Ectodermal cell (in vitro differentiated cells): Measurements from ENCODE around the gene STK40.
A peak's percentile ranks its signal among the peaks of the same experiment; 100 is the strongest.

Source experiments
- H3K27ac ChIP-seq: 2 replicates; pipeline ENCODE4 v1.7.0; 2013; ENCODE audit warnings: mild to moderate bottlenecking, low read depth, low read length; ENCODE audit not compliant: insufficient read depth, poor library complexity, severe bottlenecking
- H3K27me3 ChIP-seq: 2 replicates; pipeline ENCODE4 v1.7.0; 2013; ENCODE audit warnings: mild to moderate bottlenecking, low read length; ENCODE audit not compliant: insufficient read depth, control insufficient read depth, poor library complexity, severe bottlenecking
- H3K36me3 ChIP-seq: one replicate; pipeline ENCODE4 v1.7.0; 2013; ENCODE audit warnings: low read length; ENCODE audit not compliant: control insufficient read depth, insufficient read depth
- H3K4me1 ChIP-seq: one replicate; pipeline ENCODE4 v1.7.0; 2013; ENCODE audit warnings: low read length; ENCODE audit not compliant: control insufficient read depth, insufficient read depth
- H3K4me3 ChIP-seq: 2 replicates; pipeline ENCODE4 v1.7.0; 2013; ENCODE audit warnings: low read depth, low read length, control low read depth; ENCODE audit not compliant: insufficient read depth
- H3K9me3 ChIP-seq: 2 replicates; pipeline ENCODE4 v1.7.0; 2013; ENCODE audit warnings: mild to moderate bottlenecking, low read length, moderate library complexity; ENCODE audit not compliant: control insufficient read depth
- WGBS, 2 experiments: methylation state at CpG; one replicate each; pipeline ENCODE4 v1.1.7; 2013; ENCODE audit warnings: missing lambda C conversion rate in 2 of 2; 5-methylcytosine and 5-hydroxymethylcytosine counted together

STK40 gene

GRCh38 chr1:36329817-36330216, 55.9 kb downstream of the STK40 start:
- Histone ChIP-seq H3K4me1 (peaks cover 7% of the 10 kb centered on the region), H3K27me3 (peaks cover 5% of the 10 kb centered on the region), H3K36me3 (no peaks in the 10 kb centered on the region), H3K9me3 (no peaks in the 10 kb centered on the region), H3K27ac (no peak overlapping the region), H3K4me3 (no peak overlapping the region)
- WGBS, 2 experiments, result 92 to 94% methylated on average over 9 of the region's 9 CpGs

GRCh38 chr1:36328713-36329112, 57.0 kb downstream of the STK40 start:
- H3K27me3 ChIP-seq, result peaks cover 16% of the 10 kb centered on the region
- H3K4me3 ChIP-seq, result no peak overlapping the region
- 91 to 93% methylated on average over 6 of the region's 6 CpGs for WGBS, 2 experiments
- H3K9me3 ChIP-seq, result no peaks in the 10 kb centered on the region
- H3K36me3 ChIP-seq, result no peaks in the 10 kb centered on the region
- H3K4me1 ChIP-seq, result peaks cover 16% of the 10 kb centered on the region
- no peak overlapping the region for H3K27ac ChIP-seq

GRCh38 chr1:36328088-36328480, 57.6 kb downstream of the STK40 start:
- Histone ChIP-seq H3K27me3 (peaks cover 22% of the 10 kb centered on the region), H3K4me1 (peaks cover 16% of the 10 kb centered on the region), H3K4me3 (no peak overlapping the region), H3K36me3 (no peaks in the 10 kb centered on the region), H3K27ac (no peak overlapping the region), H3K9me3 (no peaks in the 10 kb centered on the region)
- WGBS, 2 experiments, result 88 to 89% methylated on average over 6 of the region's 6 CpGs

GRCh38 chr1:36327421-36328087, 58.2 kb downstream of the STK40 start:
- Histone ChIP-seq H3K4me1 (peaks cover 16% of the 10 kb centered on the region), H3K36me3 (no peaks in the 10 kb centered on the region), H3K4me3 (no peak overlapping the region), H3K27ac (no peak overlapping the region), H3K27me3 (peaks cover 27% of the 10 kb centered on the region), H3K9me3 (no peaks in the 10 kb centered on the region)
- 91 to 93% methylated on average over 9 of the region's 9 CpGs for WGBS, 2 experiments

GRCh38 chr1:36326499-36326898, 59.2 kb downstream of the STK40 start:
- H3K27ac ChIP-seq, result no peak overlapping the region
- H3K9me3 ChIP-seq, result no peaks in the 10 kb centered on the region
- H3K27me3 ChIP-seq, result peaks cover 34% of the 10 kb centered on the region
- H3K36me3 ChIP-seq, result no peaks in the 10 kb centered on the region
- WGBS, 2 experiments, result 90 to 94% methylated on average over 6 of the region's 6 CpGs
- no peak overlapping the region for H3K4me3 ChIP-seq
- H3K4me1 ChIP-seq, result peaks cover 22% of the 10 kb centered on the region

- peaks cover 56% of the 10 kb centered on the region for H3K27me3 ChIP-seq
Observed at GRCh38 chr1:36324353-36324703, 61.4 kb downstream of the STK40 start.

GRCh38 chr1:36323636-36324352, 61.9 kb downstream of the STK40 start, which contains the start of gene EVA1B:
EVA1B (minus strand) TSS chr1:36323645; CDS start chr1:36323037, 608 bp downstream.
- no peak within 1 kb of the TSS for H3K27ac ChIP-seq
- WGBS, 2 experiments, result 3 to 4% methylated on average over 36 of the region's 36 CpGs
- H3K4me3 ChIP-seq, result peak within 1 kb of the TSS; percentile 40

More at GRCh38 chr1:36324353-36324703, 61.4 kb downstream of the STK40 start:
- WGBS, 2 experiments, result 33 to 42% methylated on average over 9 of the region's 9 CpGs
- Histone ChIP-seq H3K36me3 (no peaks in the 10 kb centered on the region), H3K27ac (no peak overlapping the region), H3K4me1 (peaks cover 26% of the 10 kb centered on the region), H3K9me3 (no peaks in the 10 kb centered on the region), H3K4me3 (no peak overlapping the region)

GRCh38 chr1:36322786-36323635, 62.7 kb downstream of the STK40 start:
- Histone ChIP-seq H3K27me3 (peaks cover 59% of the 10 kb centered on the region), H3K36me3 (no peaks in the 10 kb centered on the region), H3K9me3 (no peaks in the 10 kb centered on the region), H3K4me1 (peaks cover 24% of the 10 kb centered on the region), H3K4me3 (peak overlapping the region; percentile 40), H3K27ac (no peak overlapping the region)
- WGBS, 2 experiments, result 1% methylated on average over 74 to 83 of the region's 83 CpGs

More at GRCh38 chr1:36323636-36324352, 61.9 kb downstream of the STK40 start, which contains the start of gene EVA1B:
- Histone ChIP-seq H3K27me3 (peaks cover 59% of the 10 kb centered on the region), H3K9me3 (no peaks in the 10 kb centered on the region), H3K4me1 (peaks cover 24% of the 10 kb centered on the region), H3K36me3 (no peaks in the 10 kb centered on the region)

- 7 to 8% methylated on average over 67 of the region's 67 CpGs for WGBS, 2 experiments
Observed at GRCh38 chr1:36322041-36322785, 63.5 kb downstream of the STK40 start.

More at GRCh38 chr1:36322041-36322785, 63.5 kb downstream of the STK40 start:
- Histone ChIP-seq H3K27ac (no peak overlapping the region), H3K4me1 (peaks cover 24% of the 10 kb centered on the region), H3K36me3 (no peaks in the 10 kb centered on the region), H3K27me3 (peaks cover 59% of the 10 kb centered on the region), H3K9me3 (no peaks in the 10 kb centered on the region), H3K4me3 (peak overlapping the region; percentile 40)
